ENCODE results near the gene LAMA1.

- no peak for TF ChIP-seq CTCF (IDR thresholded peaks at IDR 0.05; ENCODE audit: borderline replicate concordance, extremely low read depth, low read length, poor library complexity, severe bottlenecking)
- TF ChIP-seq EZH2 (IDR thresholded peaks at IDR 0.05; ENCODE audit: borderline replicate concordance, low read depth, low read length, severe bottlenecking), result no peak
These were observed 154.8 kb downstream of the LAMA1 start for GRCh38 chr18:6962571-6963451.
